Measurements from ENCODE around the gene CDH13. TPM values are rescaled to one million over a fixed set of nuclear protein-coding genes. Genes with fewer than 3 reads are reported as not detected.

CDH13 gene
- total and polyA plus RNA-seq, 2 of the 8 experiments (the other 6 are each of a cell fraction or from before 2014, with no cell fraction given): 2.3 to 2.4 TPM

GRCh38 chr16:83561876-83562275 lies 935.1 kb downstream of the CDH13 start:
- no peaks in the 10 kb centered on the region for H3K79me1 ChIP-seq (ENCODE audit: low read depth, low read length)
- H3K79me2 ChIP-seq (ENCODE audit: control insufficient read depth in 1 of 2, insufficient read depth in 2 of 2, low read length in 2 of 2): no peaks in the 10 kb centered on the region
- TF ChIP-seq RXRA (IDR thresholded peaks at IDR 0.05; ENCODE audit: insufficient read depth, low read depth, low read length) (no peak), CBX8 (IDR thresholded peaks at IDR 0.05; ENCODE audit: borderline replicate concordance, low read depth, low read length) (no peak), EZH2 (IDR thresholded peaks at IDR 0.05; ENCODE audit: low read depth, low read length, severe bottlenecking) (no peak), TEAD4 (IDR thresholded peaks at IDR 0.05; ENCODE audit: low read depth, low read length) (0 out of 2 replicates have a peak, but pooled peaks have one; percentile 46)
- TF ChIP-seq, protein P1, sequence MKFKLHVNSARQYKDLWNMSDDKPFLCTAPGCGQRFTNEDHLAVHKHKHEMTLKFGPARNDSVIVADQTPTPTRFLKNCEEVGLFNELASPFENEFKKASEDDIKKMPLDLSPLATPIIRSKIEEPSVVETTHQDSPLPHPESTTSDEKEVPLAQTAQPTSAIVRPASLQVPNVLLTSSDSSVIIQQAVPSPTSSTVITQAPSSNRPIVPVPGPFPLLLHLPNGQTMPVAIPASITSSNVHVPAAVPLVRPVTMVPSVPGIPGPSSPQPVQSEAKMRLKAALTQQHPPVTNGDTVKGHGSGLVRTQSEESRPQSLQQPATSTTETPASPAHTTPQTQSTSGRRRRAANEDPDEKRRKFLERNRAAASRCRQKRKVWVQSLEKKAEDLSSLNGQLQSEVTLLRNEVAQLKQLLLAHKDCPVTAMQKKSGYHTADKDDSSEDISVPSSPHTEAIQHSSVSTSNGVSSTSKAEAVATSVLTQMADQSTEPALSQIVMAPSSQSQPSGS (IDR thresholded peaks at IDR 0.05; ENCODE audit: low read length): no peak
- 100% methylated on average over 2 of the region's 2 CpGs; no CpG with 5 or more reads in 1 of the 2 experiments for WGBS, 2 experiments (ENCODE audit: extremely low coverage in 1 of 2, insufficient coverage in 1 of 2, insufficient read length in 1 of 2, insufficient replicate concordance in 2 of 2, low coverage in 1 of 2, low lambda C conversion rate in 2 of 2, missing lambda C conversion rate in 1 of 2)
- H3K23me2 ChIP-seq (ENCODE audit: low read depth, low read length): no peaks in the 10 kb centered on the region
- H3K4ac ChIP-seq (replicated peaks; ENCODE audit: insufficient read length, low read depth, low read length): no peak overlapping the region
- no peaks in the 10 kb centered on the region for H3K27me3 ChIP-seq (replicated peaks in 1 of 4; ENCODE audit: control insufficient read depth in 3 of 4, extremely low read depth in 1 of 4, insufficient read depth in 3 of 4, low read length in 3 of 4)
- H3K27ac ChIP-seq (ENCODE audit: low read depth, low read length): no peak overlapping the region
- no peak overlapping the region for H4K8ac ChIP-seq (ENCODE audit: extremely low read depth, insufficient read depth, low read length)
- H4K5ac ChIP-seq (ENCODE audit: insufficient read length, low read depth, low read length): no peak overlapping the region
- POLR2A ChIA-PET (ENCODE audit: partially characterized antibody): no interaction called here
- H2AK5ac ChIP-seq (ENCODE audit: low read depth, low read length): no peak overlapping the region
- CTCF ChIA-PET (ENCODE audit: partially characterized antibody): interaction anchor here (0.6 to 1.3 kb wide), 2 partner anchors 37 to 44 kb away, joined by 4 to 5 read pairs; no protein-coding TSS in a partner anchor
- no peak overlapping the region for H2BK15ac ChIP-seq (ENCODE audit: low read length)
- no peak overlapping the region for H2BK120ac ChIP-seq (replicated peaks; ENCODE audit: low read depth, low read length)
- no peak for FAIRE-seq
- no peak overlapping the region for H3K4me2 ChIP-seq (ENCODE audit: insufficient read depth in 1 of 2, low read depth in 2 of 2, low read length in 2 of 2)
- H3K14ac ChIP-seq (ENCODE audit: insufficient read length): no peak overlapping the region
- no peak overlapping the region for H3K9ac ChIP-seq (replicated peaks in 1 of 4; ENCODE audit: extremely low read depth in 1 of 4, low read depth in 3 of 4, low read length in 3 of 4)
- H2BK20ac ChIP-seq (ENCODE audit: low read length): no peak overlapping the region
- H3K4me1 ChIP-seq (replicated peaks in 1 of 4; ENCODE audit: control insufficient read depth in 3 of 4, insufficient read depth in 4 of 4, low read length in 3 of 4): no peaks in the 10 kb centered on the region
- no peak overlapping the region for H4K91ac ChIP-seq (replicated peaks; ENCODE audit: insufficient read length, low read length)
- DNase-seq (ENCODE audit: low read depth in 1 of 2, low spot score in 2 of 2): no peak
- H2BK12ac ChIP-seq (ENCODE audit: low read depth, low read length): no peak overlapping the region
- H3K23ac ChIP-seq (ENCODE audit: insufficient read length): no peak overlapping the region
- no peaks in the 10 kb centered on the region for H3K36me3 ChIP-seq (ENCODE audit: control insufficient read depth in 2 of 4, insufficient read depth in 4 of 4, low read length in 3 of 4)
- no peak overlapping the region for H3K18ac ChIP-seq (ENCODE audit: extremely low read depth, low read length)
- H3K4me3 ChIP-seq (ENCODE audit: extremely low read depth in 1 of 4, insufficient read depth in 2 of 4, low read depth in 3 of 4, low read length in 4 of 4): no peak overlapping the region
- no peaks in the 10 kb centered on the region for H4K20me1 ChIP-seq (replicated peaks in 1 of 2; ENCODE audit: control insufficient read depth in 1 of 2, insufficient read depth in 2 of 2, low read length in 2 of 2)
- H2BK5ac ChIP-seq (ENCODE audit: low read depth, low read length): no peak overlapping the region
- H3K9me3 ChIP-seq (ENCODE audit: insufficient read depth in 2 of 2, low read depth in 1 of 2, low read length in 1 of 2): no peaks in the 10 kb centered on the region
- no peak overlapping the region for H3K56ac ChIP-seq (replicated peaks; ENCODE audit: insufficient read length, low read depth, low read length)
- H2AFZ ChIP-seq (ENCODE audit: low read length): no peak overlapping the region
